IMR-90 (cell line): ENCODE data around the gene CHN2. TPM values are rescaled to one million over a fixed set of nuclear protein-coding genes. Genes with fewer than 3 reads are reported as not detected.

ENCODE experiments used
- ATAC-seq: fragments of 200-7000 bp; cut with Tn5 transposase; 2 replicates; pipeline ENCODE4 v1.9.1; 2020; ENCODE audit warnings: low read depth, mild to moderate bottlenecking, moderate library complexity
- BruUV-seq: library from RNA; stranded (reverse); fragments of 400-500 nt; replicated peaks from 2 replicates; lab custom pipeline; 2021; lab: Mats Ljungman, UMichigan
- CTCF ChIA-PET: fragments of 300-600 bp; formaldehyde crosslinking; extraction: SDS; loops from one replicate; lab custom pipeline; 2021; ENCODE audit warnings: antibody characterized with exemption; lab: Yijun Ruan, JAX
- POLR2A ChIA-PET: fragments of 300-600 bp; sonication (Branson Sonifier 250); formaldehyde crosslinking; loops from one replicate; lab custom pipeline; 2022; ENCODE audit warnings: antibody characterized with exemption; ENCODE audit not compliant: unreplicated experiment; lab: Charles Lee
- DNase-seq: peaks from one replicate; pipeline ENCODE4 v3.0.0; 2013
- H2AFZ ChIP-seq: replicated peaks from 2 replicates; pipeline ENCODE3; 2013; ENCODE audit warnings: low read length, mild to moderate bottlenecking; ENCODE audit not compliant: poor library complexity
- H2AK5ac ChIP-seq: 2 replicates; pipeline ENCODE4 v1.6.1; 2013; ENCODE audit warnings: low read depth, low read length, inconsistent platforms
- H2AK9ac ChIP-seq: replicated peaks from 2 replicates; pipeline ENCODE3; 2013; ENCODE audit warnings: mild to moderate bottlenecking, low read depth, low read length, moderate library complexity; ENCODE audit not compliant: poor library complexity
- H2BK120ac ChIP-seq: 2 replicates; pipeline ENCODE4 v1.6.1; 2013; ENCODE audit warnings: low read depth, low read length, inconsistent platforms
- H2BK15ac ChIP-seq: 3 replicates; pipeline ENCODE4 v1.6.1; 2013; ENCODE audit warnings: low read depth, low read length, inconsistent platforms
- H2BK20ac ChIP-seq: 2 replicates; pipeline ENCODE4 v1.6.1; 2013; ENCODE audit warnings: low read depth, mild to moderate bottlenecking, inconsistent platforms, low read length, moderate library complexity
- H2BK5ac ChIP-seq: 2 replicates; pipeline ENCODE4 v1.6.1; 2013; ENCODE audit warnings: mild to moderate bottlenecking, low read depth, low read length, inconsistent platforms; ENCODE audit not compliant: poor library complexity, severe bottlenecking
- H3K14ac ChIP-seq: replicated peaks from 2 replicates; pipeline ENCODE4 v1.6.1; 2013; ENCODE audit warnings: low read depth, low read length, inconsistent platforms
- H3K18ac ChIP-seq: 2 replicates; pipeline ENCODE4 v1.6.1; 2013; ENCODE audit warnings: low read depth, low read length, control low read depth
- H3K23ac ChIP-seq: 2 replicates; pipeline ENCODE4 v1.6.1; 2013; ENCODE audit warnings: low read depth, low read length, inconsistent platforms
- H3K27ac ChIP-seq: 2 replicates; pipeline ENCODE4 v1.5.1; 2013; ENCODE audit warnings: mild to moderate bottlenecking, control low read depth, low read length; ENCODE audit not compliant: insufficient read depth
- H3K27me3 ChIP-seq: 2 replicates; pipeline ENCODE4 v1.6.1; 2013; ENCODE audit warnings: low read length; ENCODE audit not compliant: control insufficient read depth, insufficient read depth
- H3K36me3 ChIP-seq: 2 replicates; pipeline ENCODE4 v1.6.1; 2013; ENCODE audit warnings: low read length, mixed read lengths; ENCODE audit not compliant: control insufficient read depth, insufficient read depth
- H3K4ac ChIP-seq: 2 replicates; pipeline ENCODE4 v1.6.1; 2013; ENCODE audit warnings: low read depth, low read length, inconsistent platforms
- H3K4me1 ChIP-seq: 2 replicates; pipeline ENCODE4 v1.6.1; 2013; ENCODE audit warnings: low read length, mixed read lengths; ENCODE audit not compliant: control insufficient read depth, insufficient read depth
- H3K4me2 ChIP-seq: 2 replicates; pipeline ENCODE4 v1.6.1; 2013; ENCODE audit warnings: low read depth, mild to moderate bottlenecking, control low read depth, low read length, moderate library complexity
- H3K4me3 ChIP-seq: 2 replicates; pipeline ENCODE4 v1.5.1; 2013; ENCODE audit warnings: low read depth, mild to moderate bottlenecking, control low read depth, low read length, moderate library complexity; ENCODE audit not compliant: insufficient read depth
- H3K56ac ChIP-seq: 2 replicates; pipeline ENCODE4 v1.6.1; 2013; ENCODE audit warnings: low read length, inconsistent platforms; ENCODE audit not compliant: insufficient read depth; ENCODE audit errors: extremely low read depth
- H3K79me1 ChIP-seq, 2 experiments: 2 replicates each; pipeline ENCODE4 v1.6.1; 2013; ENCODE audit warnings: low read length in 2 of 2, inconsistent platforms in 1 of 2, low read depth in 1 of 2
- H3K9ac ChIP-seq: 2 replicates; pipeline ENCODE4 v1.6.1; 2013; ENCODE audit warnings: low read depth, low read length, control low read depth
- H3K9me1 ChIP-seq: 2 replicates; pipeline ENCODE4 v1.6.1; 2013; ENCODE audit warnings: low read length, inconsistent platforms; ENCODE audit not compliant: insufficient read depth
- H3K9me3 ChIP-seq: 2 replicates; pipeline ENCODE4 v1.6.1; 2013; ENCODE audit warnings: low read length; ENCODE audit not compliant: control insufficient read depth, insufficient read depth
- H4K20me1 ChIP-seq: 2 replicates; pipeline ENCODE4 v1.6.1; 2013; ENCODE audit warnings: low read length, inconsistent platforms; ENCODE audit not compliant: insufficient read depth
- H4K5ac ChIP-seq: 2 replicates; pipeline ENCODE4 v1.6.1; 2013; ENCODE audit warnings: mild to moderate bottlenecking, low read depth, low read length, control low read depth
- H4K8ac ChIP-seq, 2 experiments: 2 replicates each; pipeline ENCODE4 v1.6.1; 2013; ENCODE audit warnings: low read depth in 2 of 2, low read length in 2 of 2, control low read depth in 1 of 2, inconsistent platforms in 1 of 2
- H4K91ac ChIP-seq: 2 replicates; pipeline ENCODE4 v1.6.1; 2013; ENCODE audit warnings: low read depth, low read length, inconsistent platforms; ENCODE audit not compliant: insufficient read depth
- BHLHE40 ChIP-seq: fragments of 150-350 bp; IDR thresholded peaks from 2 replicates; pipeline ENCODE4 v1.6.1; 2016; ENCODE audit warnings: mild to moderate bottlenecking, low read depth, low read length
- CEBPB ChIP-seq: IDR thresholded peaks from 2 replicates; pipeline ENCODE4 v1.6.1; 2012; ENCODE audit warnings: low read depth, low read length, improper control_type of control experiment
- CHD1 ChIP-seq: IDR thresholded peaks from 2 replicates; pipeline ENCODE4 v1.6.1; 2012; ENCODE audit warnings: low read depth, low read length, improper control_type of control experiment
- MAFK ChIP-seq: IDR thresholded peaks from 2 replicates; pipeline ENCODE4 v1.6.1; 2012; ENCODE audit warnings: low read depth, low read length, improper control_type of control experiment
- MAZ ChIP-seq: IDR thresholded peaks from 2 replicates; pipeline ENCODE4 v1.6.1; 2012; ENCODE audit warnings: low read depth, mild to moderate bottlenecking, low read length, improper control_type of control experiment, moderate library complexity, borderline replicate concordance
- MXI1 ChIP-seq: IDR thresholded peaks from 2 replicates; pipeline ENCODE4 v1.6.1; 2012; ENCODE audit warnings: low read depth, mild to moderate bottlenecking, low read length, moderate library complexity, borderline replicate concordance
- NFE2L2 ChIP-seq: fragments of 150-350 bp; IDR thresholded peaks from 2 replicates; pipeline ENCODE4 v1.6.1; 2016; ENCODE audit warnings: low read depth, mild to moderate bottlenecking, low read length
- POLR2A ChIP-seq: IDR thresholded peaks from 2 replicates; pipeline ENCODE4 v1.6.1; 2012; ENCODE audit warnings: mild to moderate bottlenecking, low read depth, low read length
- RCOR1 ChIP-seq: IDR thresholded peaks from 2 replicates; pipeline ENCODE4 v1.6.1; 2012; ENCODE audit warnings: mild to moderate bottlenecking, low read length, improper control_type of control experiment; ENCODE audit not compliant: insufficient replicate concordance
- RFX5 ChIP-seq: IDR thresholded peaks from 2 replicates; pipeline ENCODE4 v1.8.0; 2012; ENCODE audit warnings: low read depth, mild to moderate bottlenecking, low read length, moderate library complexity
- SMC3 ChIP-seq: fragments of 150-350 bp; IDR thresholded peaks from 2 replicates; pipeline ENCODE4 v1.6.1; 2016; ENCODE audit warnings: low read depth, mild to moderate bottlenecking, antibody characterized with exemption, low read length, moderate library complexity
- WGBS, 2 experiments: methylation state at CpG; one replicate each; pipeline versions ENCODE4 v1.1.5 to v1.1.7; 2013; ENCODE audit warnings: missing lambda C conversion rate in 2 of 2; ENCODE audit not compliant: insufficient read length in 1 of 2; ENCODE audit errors: extremely low coverage in 2 of 2; 5-methylcytosine and 5-hydroxymethylcytosine counted together
- dilution Hi-C: fragments of 300-500 bp; cut with HindIII; formaldehyde crosslinking; loops from one replicate; pipeline ENCODE4 v1.14.3; 2018; ENCODE audit warnings: low sequenced_read_pairs; ENCODE audit not compliant: unreplicated experiment
- in situ Hi-C: fragments of 300-500 bp; cut with MboI; formaldehyde crosslinking; loops from 3 replicates; pipeline ENCODE4 v1.14.3; 2019; ENCODE audit warnings: low sequenced_read_pairs, inconsistent platforms, mixed read lengths
- intact Hi-C: fragments of 100-400 bp; cut with micrococcal nuclease; formaldehyde crosslinking; loops from 2 replicates; pipeline ENCODE4 v1.10.0; 2022
- polyA plus RNA-seq, 3 experiments: library from polyadenylated mRNA; depleted of rRNA; stranded (reverse); fragments of >200 nt; gene quantifications; 2 replicates each; pipeline ENCODE4 v1.2.3, GENCODE V29; 2012; ENCODE audit warnings: low replicate concordance in 1 of 3
- total RNA-seq: library from RNA; depleted of rRNA; stranded (reverse); fragments of >200 nt; gene quantifications from 2 replicates; pipeline ENCODE4 v1.2.3, GENCODE V29; 2012
- TF ChIP-seq, protein P1 (sequence below): fragments of 150-350 bp; IDR thresholded peaks from 2 replicates; pipeline ENCODE4 v1.6.1; 2017; ENCODE audit warnings: mild to moderate bottlenecking, antibody characterized with exemption, low read length, low read depth
- TF ChIP-seq, protein P2 (sequence below): fragments of 150-350 bp; IDR thresholded peaks from 2 replicates; pipeline ENCODE4 v1.6.1; 2016; ENCODE audit warnings: low read depth, mild to moderate bottlenecking, low read length, moderate library complexity, borderline replicate concordance
- TF ChIP-seq, protein P3 (sequence below): conservative IDR thresholded peaks from 2 replicates; pipeline ENCODE4 v1.5.1; 2012; ENCODE audit warnings: mild to moderate bottlenecking, low read depth, low read length, improper control_type of control experiment

The CHN2 gene
- total and polyA plus RNA-seq, 2 of the 4 experiments (the other 2 are of a cell fraction), result not detected

DNA sequence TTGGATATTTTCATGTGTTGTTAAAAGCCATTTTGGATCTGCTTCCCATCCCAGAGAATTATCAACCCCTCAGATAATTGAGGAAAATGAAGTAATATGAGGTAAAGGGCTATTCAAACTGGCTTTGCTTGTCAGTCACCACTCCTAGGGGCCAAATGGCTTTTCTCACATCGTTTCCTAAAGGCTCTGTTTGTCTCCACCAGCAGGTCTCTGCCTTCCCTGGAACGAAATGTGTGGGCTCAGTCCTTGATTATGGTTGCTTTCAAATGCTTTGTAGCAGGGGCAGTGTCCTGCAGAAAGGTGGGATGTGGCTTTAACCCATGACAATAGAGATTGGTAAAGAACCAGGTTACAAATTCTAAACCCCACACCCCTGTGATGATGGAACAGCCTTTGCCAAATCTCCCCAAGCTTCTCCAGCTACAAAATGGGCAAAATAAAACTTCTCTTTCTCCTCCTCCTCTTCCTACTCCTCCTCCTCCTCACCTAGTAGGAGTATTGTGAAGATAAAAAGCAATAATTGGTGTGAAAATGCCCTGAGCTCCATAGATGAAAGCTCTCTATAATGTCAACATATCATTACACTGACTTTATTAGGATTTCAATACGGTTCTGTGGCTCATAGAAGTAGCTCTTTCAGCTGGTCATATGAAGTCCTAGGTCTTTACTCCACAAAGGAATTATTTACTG, 127.6 kb downstream of the CHN2 start:
- H3K9me1 ChIP-seq, result no peaks in the 10 kb centered on the region
- H3K9me3 ChIP-seq, result no peaks in the 10 kb centered on the region
- H3K23ac ChIP-seq, result no peak overlapping the region
- H2BK20ac ChIP-seq, result no peak overlapping the region
- H3K14ac ChIP-seq, result no peak overlapping the region
- H3K4me3 ChIP-seq, result no peak overlapping the region
- H4K5ac ChIP-seq, result no peak overlapping the region
- no peak for DNase-seq
- no peak overlapping the region for H3K27ac ChIP-seq
- no TSS peak for BruUV-seq
- H3K27me3 ChIP-seq, result no peaks in the 10 kb centered on the region
- no peak overlapping the region for H2AK5ac ChIP-seq
- intact Hi-C loops, result no loop called here
- H3K56ac ChIP-seq, result no peak overlapping the region
- ATAC-seq, result no peak
- H2AFZ ChIP-seq, result no peak overlapping the region
- no peak overlapping the region for H2BK5ac ChIP-seq
- no peaks in the 10 kb centered on the region for H4K20me1 ChIP-seq
- H3K18ac ChIP-seq, result no peak overlapping the region
- H4K8ac ChIP-seq, result no peak overlapping the region
- H3K36me3 ChIP-seq, result no peaks in the 10 kb centered on the region
- no peak overlapping the region for H3K9ac ChIP-seq
- no peak overlapping the region for H3K4ac ChIP-seq
- no peak overlapping the region for H2BK15ac ChIP-seq
- TF ChIP-seq MAZ (no peak), RFX5 (no peak), MAFK (no peak), RCOR1 (no peak), CHD1 (no peak), CEBPB (no peak), POLR2A (no peak), SMC3 (no peak), MXI1 (no peak), NFE2L2 (no peak), BHLHE40 (no peak)
- TF ChIP-seq, protein P1, sequence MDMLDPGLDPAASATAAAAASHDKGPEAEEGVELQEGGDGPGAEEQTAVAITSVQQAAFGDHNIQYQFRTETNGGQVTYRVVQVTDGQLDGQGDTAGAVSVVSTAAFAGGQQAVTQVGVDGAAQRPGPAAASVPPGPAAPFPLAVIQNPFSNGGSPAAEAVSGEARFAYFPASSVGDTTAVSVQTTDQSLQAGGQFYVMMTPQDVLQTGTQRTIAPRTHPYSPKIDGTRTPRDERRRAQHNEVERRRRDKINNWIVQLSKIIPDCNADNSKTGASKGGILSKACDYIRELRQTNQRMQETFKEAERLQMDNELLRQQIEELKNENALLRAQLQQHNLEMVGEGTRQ, result no peak
- TF ChIP-seq, protein P2, sequence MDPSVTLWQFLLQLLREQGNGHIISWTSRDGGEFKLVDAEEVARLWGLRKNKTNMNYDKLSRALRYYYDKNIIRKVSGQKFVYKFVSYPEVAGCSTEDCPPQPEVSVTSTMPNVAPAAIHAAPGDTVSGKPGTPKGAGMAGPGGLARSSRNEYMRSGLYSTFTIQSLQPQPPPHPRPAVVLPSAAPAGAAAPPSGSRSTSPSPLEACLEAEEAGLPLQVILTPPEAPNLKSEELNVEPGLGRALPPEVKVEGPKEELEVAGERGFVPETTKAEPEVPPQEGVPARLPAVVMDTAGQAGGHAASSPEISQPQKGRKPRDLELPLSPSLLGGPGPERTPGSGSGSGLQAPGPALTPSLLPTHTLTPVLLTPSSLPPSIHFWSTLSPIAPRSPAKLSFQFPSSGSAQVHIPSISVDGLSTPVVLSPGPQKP, result no peak
- TF ChIP-seq, protein P3, sequence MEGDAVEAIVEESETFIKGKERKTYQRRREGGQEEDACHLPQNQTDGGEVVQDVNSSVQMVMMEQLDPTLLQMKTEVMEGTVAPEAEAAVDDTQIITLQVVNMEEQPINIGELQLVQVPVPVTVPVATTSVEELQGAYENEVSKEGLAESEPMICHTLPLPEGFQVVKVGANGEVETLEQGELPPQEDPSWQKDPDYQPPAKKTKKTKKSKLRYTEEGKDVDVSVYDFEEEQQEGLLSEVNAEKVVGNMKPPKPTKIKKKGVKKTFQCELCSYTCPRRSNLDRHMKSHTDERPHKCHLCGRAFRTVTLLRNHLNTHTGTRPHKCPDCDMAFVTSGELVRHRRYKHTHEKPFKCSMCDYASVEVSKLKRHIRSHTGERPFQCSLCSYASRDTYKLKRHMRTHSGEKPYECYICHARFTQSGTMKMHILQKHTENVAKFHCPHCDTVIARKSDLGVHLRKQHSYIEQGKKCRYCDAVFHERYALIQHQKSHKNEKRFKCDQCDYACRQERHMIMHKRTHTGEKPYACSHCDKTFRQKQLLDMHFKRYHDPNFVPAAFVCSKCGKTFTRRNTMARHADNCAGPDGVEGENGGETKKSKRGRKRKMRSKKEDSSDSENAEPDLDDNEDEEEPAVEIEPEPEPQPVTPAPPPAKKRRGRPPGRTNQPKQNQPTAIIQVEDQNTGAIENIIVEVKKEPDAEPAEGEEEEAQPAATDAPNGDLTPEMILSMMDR, result no peak
- in situ Hi-C loops, result no loop called here
- POLR2A ChIA-PET, result no interaction called here
- H2BK120ac ChIP-seq, result no peak overlapping the region
- dilution Hi-C loops, result no loop called here
- H4K91ac ChIP-seq, result no peak overlapping the region
- H3K4me1 ChIP-seq, result no peaks in the 10 kb centered on the region
- H3K4me2 ChIP-seq, result no peak overlapping the region
- CTCF ChIA-PET, result no interaction called here
- no peaks in the 10 kb centered on the region for H3K79me1 ChIP-seq
- no peak overlapping the region for H2AK9ac ChIP-seq
- no CpG with 5 or more reads among the region's 3 CpGs for WGBS, 2 experiments
